ENCODE measurements around the gene RIC1. TPM values are rescaled to one million over a fixed set of nuclear protein-coding genes. Genes with fewer than 3 reads are reported as not detected.

Gene RIC1
- total RNA-seq, 1 experiment from 2014 or later, result 18.6 TPM

DNA sequence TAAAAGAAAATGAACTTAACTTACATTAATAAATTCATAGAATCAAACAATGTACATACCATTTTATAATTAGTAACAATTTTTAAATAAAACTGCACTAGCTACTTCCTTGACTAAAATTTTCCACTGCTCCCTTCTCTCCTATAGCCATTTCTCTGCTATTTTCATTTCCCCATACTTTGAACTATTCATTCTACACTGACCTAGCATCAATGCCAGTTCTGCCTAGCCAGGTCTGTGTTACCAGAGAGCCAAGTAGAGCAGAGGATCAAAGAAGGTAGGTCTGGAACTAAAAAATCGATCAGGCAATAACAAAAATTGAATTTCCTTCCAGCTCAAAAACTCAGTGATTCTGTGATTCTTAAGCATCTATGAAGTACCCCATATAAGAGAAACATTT, 119.5 kb downstream of the RIC1 start:
- CTCF ChIA-PET, result no interaction called here
- TF ChIP-seq, protein P1, sequence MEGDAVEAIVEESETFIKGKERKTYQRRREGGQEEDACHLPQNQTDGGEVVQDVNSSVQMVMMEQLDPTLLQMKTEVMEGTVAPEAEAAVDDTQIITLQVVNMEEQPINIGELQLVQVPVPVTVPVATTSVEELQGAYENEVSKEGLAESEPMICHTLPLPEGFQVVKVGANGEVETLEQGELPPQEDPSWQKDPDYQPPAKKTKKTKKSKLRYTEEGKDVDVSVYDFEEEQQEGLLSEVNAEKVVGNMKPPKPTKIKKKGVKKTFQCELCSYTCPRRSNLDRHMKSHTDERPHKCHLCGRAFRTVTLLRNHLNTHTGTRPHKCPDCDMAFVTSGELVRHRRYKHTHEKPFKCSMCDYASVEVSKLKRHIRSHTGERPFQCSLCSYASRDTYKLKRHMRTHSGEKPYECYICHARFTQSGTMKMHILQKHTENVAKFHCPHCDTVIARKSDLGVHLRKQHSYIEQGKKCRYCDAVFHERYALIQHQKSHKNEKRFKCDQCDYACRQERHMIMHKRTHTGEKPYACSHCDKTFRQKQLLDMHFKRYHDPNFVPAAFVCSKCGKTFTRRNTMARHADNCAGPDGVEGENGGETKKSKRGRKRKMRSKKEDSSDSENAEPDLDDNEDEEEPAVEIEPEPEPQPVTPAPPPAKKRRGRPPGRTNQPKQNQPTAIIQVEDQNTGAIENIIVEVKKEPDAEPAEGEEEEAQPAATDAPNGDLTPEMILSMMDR (IDR thresholded peaks at IDR 0.05; ENCODE audit: insufficient read depth in 1 of 2, low read depth in 1 of 2, low read length in 1 of 2, severe bottlenecking in 1 of 2, unreplicated experiment in 1 of 2), result no peak
- intact Hi-C loops (cut with micrococcal nuclease; ENCODE audit: unreplicated experiment), result no loop called here

DNA sequence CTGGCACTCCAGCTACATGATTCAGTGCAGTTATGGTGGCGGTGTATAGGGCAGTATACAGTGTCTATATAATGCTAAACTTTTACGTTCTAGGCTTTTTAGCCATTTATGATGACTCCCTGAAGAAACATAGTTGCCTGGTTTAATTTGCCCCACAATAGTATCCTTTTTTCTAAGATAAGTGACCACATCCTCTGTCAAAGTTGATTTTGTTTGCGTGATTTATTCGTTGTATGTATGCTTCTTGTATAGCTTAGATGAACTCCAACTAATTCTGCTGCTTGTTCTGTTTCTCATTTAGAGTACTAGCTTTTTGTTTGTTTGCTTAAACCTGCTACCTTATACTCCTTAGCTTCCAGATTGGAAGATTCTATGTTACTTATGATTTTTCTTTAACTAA, 120.4 kb downstream of the RIC1 start:
- H3K4me3 Mint-ChIP-seq (ENCODE audit: unreplicated experiment), result no peak overlapping the region
- Histone ChIP-seq H3K9me3 (no peaks in the 10 kb centered on the region), H3K4me3 (ENCODE audit: low read depth, low read length) (no peak overlapping the region), H3K36me3 (ENCODE audit: control insufficient read depth, insufficient read depth, low read length) (no peaks in the 10 kb centered on the region), H3K27me3 (replicated peaks; ENCODE audit: control insufficient read depth, insufficient read depth, low read length) (no peaks in the 10 kb centered on the region), H3K4me1 (no peaks in the 10 kb centered on the region)
- H3K36me3 Mint-ChIP-seq (ENCODE audit: insufficient read depth, unreplicated experiment), result peaks cover 22% of the 10 kb centered on the region
- ChIA-PET POLR2A (no interaction called here), CTCF (no interaction called here)
- no peaks in the 10 kb centered on the region for H3K4me1 Mint-ChIP-seq (ENCODE audit: low read depth, unreplicated experiment)
- no peaks in the 10 kb centered on the region for H3K27me3 Mint-ChIP-seq (ENCODE audit: insufficient read depth, unreplicated experiment)
- BruUV-seq (replicated peaks), result no TSS peak
- H3K9me3 Mint-ChIP-seq (ENCODE audit: unreplicated experiment), result no peaks in the 10 kb centered on the region
- intact Hi-C loops (cut with micrococcal nuclease; ENCODE audit: unreplicated experiment), result no loop called here
- no peak overlapping the region for H3K27ac Mint-ChIP-seq (ENCODE audit: unreplicated experiment)
- TF ChIP-seq, protein P1 (IDR thresholded peaks at IDR 0.05; ENCODE audit: insufficient read depth in 1 of 2, low read depth in 1 of 2, low read length in 1 of 2, severe bottlenecking in 1 of 2, unreplicated experiment in 1 of 2), result no peak
- DNase-seq, result no peak

More for the DNA sequence above, 119.5 kb downstream of the RIC1 start:
- Histone ChIP-seq H3K4me3 (ENCODE audit: low read depth, low read length) (no peak overlapping the region), H3K4me1 (no peaks in the 10 kb centered on the region), H3K9me3 (no peaks in the 10 kb centered on the region), H3K36me3 (ENCODE audit: control insufficient read depth, insufficient read depth, low read length) (no peaks in the 10 kb centered on the region), H3K27me3 (replicated peaks; ENCODE audit: control insufficient read depth, insufficient read depth, low read length) (no peaks in the 10 kb centered on the region)
- H3K4me1 Mint-ChIP-seq (ENCODE audit: low read depth, unreplicated experiment), result no peaks in the 10 kb centered on the region
- no peak for DNase-seq
- H3K27ac Mint-ChIP-seq (ENCODE audit: unreplicated experiment), result no peak overlapping the region
- no peak overlapping the region for H3K4me3 Mint-ChIP-seq (ENCODE audit: unreplicated experiment)
- no peaks in the 10 kb centered on the region for H3K9me3 Mint-ChIP-seq (ENCODE audit: unreplicated experiment)
- H3K27me3 Mint-ChIP-seq (ENCODE audit: insufficient read depth, unreplicated experiment), result no peaks in the 10 kb centered on the region
- H3K36me3 Mint-ChIP-seq (ENCODE audit: insufficient read depth, unreplicated experiment), result peaks cover 17% of the 10 kb centered on the region
- POLR2A ChIA-PET, result no interaction called here
- BruUV-seq (replicated peaks), result no TSS peak

DNA sequence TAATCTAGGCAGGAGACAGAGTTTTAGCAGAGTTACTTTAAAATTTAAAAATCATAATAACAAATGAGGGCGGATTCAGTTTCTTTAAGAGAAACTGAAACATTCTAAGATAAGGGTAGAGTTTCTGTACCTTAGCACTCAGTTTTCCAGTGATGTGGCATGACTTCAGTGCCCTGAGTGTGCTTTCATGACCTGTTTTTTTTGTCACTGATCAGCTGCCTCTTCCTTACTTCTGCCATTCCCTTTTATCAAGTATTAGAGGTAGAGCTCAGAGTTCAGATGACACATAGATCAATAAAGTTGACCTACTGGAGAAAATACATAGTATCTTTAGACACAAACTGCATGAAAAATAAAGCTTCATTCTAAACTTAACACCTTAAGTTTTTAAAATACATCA, 121.7 kb downstream of the RIC1 start:
- intact Hi-C loops (cut with micrococcal nuclease; ENCODE audit: unreplicated experiment), result no loop called here
- Histone ChIP-seq H3K27me3 (replicated peaks; ENCODE audit: control insufficient read depth, insufficient read depth, low read length) (no peaks in the 10 kb centered on the region), H3K36me3 (ENCODE audit: control insufficient read depth, insufficient read depth, low read length) (no peaks in the 10 kb centered on the region), H3K4me1 (no peaks in the 10 kb centered on the region), H3K9me3 (no peaks in the 10 kb centered on the region), H3K4me3 (ENCODE audit: low read depth, low read length) (no peak overlapping the region)
- no peak overlapping the region for H3K4me3 Mint-ChIP-seq (ENCODE audit: unreplicated experiment)
- no peaks in the 10 kb centered on the region for H3K27me3 Mint-ChIP-seq (ENCODE audit: insufficient read depth, unreplicated experiment)
- H3K27ac Mint-ChIP-seq (ENCODE audit: unreplicated experiment), result no peak overlapping the region
- ChIA-PET CTCF (no interaction called here), POLR2A (no interaction called here)
- no peak for DNase-seq
- TF ChIP-seq, protein P1 (IDR thresholded peaks at IDR 0.05; ENCODE audit: insufficient read depth in 1 of 2, low read depth in 1 of 2, low read length in 1 of 2, severe bottlenecking in 1 of 2, unreplicated experiment in 1 of 2), result no peak
- H3K36me3 Mint-ChIP-seq (ENCODE audit: insufficient read depth, unreplicated experiment), result peaks cover 15% of the 10 kb centered on the region
- no peaks in the 10 kb centered on the region for H3K4me1 Mint-ChIP-seq (ENCODE audit: low read depth, unreplicated experiment)
- BruUV-seq (replicated peaks), result no TSS peak
- H3K9me3 Mint-ChIP-seq (ENCODE audit: unreplicated experiment), result no peaks in the 10 kb centered on the region

All from Caco-2 (cell line).